Activated CD4-positive, alpha-beta T cell treated with anti-CD3 and anti-CD28 coated beads, Interleukin-10, Interleukin-2, amounts not matched to agents 100 ng/mL and 50 ng/mL, durations not matched to agents 16 hours and 8 hours (primary cell): Measurements from ENCODE around the gene CDC7.
"Not testable (repeated sequence)": the region's sequence is repeated elsewhere in the genome, so short reads cannot be mapped to it uniquely, and the experiment has no call there.

Experiments
- DNase-seq: peaks from one replicate; pipeline ENCODE4 v3.0.0-alpha.2; 2020

Gene CDC7

DNA sequence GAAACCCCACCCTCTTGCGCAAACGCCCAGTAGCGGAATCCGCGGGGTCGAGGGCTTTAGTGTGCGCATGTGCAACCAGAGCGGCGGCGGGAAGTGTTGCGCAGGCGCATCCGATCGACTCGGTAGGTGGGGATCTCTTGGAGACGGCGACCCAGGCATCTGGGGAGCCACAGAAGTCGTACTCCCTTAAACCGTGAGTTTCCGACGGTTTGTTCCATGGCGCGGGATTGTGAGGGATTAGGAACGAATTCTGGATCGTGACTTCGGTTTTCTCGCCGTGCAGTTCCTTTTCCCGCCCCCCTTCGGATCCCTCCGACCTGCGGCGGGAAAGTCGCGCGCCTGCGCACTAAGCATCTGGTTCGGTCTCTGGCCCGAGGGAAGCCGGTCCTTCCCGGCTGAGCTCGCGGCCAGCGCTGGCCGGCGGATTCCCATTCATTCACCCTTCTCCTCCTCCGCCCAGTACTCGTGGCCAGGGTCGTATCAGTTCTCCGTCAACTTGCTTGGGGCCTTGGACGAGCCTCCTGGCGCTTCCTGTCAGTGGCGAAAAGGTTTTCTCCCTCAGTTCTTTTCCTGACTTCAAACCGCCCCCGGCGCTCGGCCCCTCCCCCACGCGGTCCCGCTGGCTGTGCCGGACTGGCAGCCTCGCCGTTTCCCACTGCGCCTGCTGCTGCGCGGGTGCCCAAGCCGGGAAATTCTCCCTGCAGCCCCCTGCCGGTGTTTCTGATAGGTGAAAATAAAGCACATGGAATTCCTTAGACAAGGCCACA lies at the start of gene CDC7:
Gene CDC7 (plus strand): TSS at position 96 of the 767 bp plus-strand sequence. CDS start 866 bp downstream, outside the sequence.
- DNase-seq: peak; percentile 94

DNA sequence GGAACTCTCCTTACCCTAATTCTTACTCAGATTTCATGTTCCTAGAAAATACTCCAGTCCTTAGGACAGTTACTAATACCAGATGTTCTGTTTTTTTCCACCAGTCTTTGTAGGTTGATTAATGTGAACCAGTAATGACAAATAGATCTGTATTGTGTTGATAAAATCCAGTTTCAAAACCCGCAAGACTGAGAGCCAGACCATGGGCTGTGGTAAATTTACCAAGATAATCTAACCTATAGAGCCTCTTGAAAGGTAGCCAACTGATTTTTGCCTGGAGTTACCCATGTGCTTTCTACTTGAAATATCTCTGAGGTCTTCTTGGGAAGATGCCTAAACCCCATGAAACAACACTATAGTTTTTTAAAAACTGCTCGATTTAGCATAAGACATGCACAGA lies 46.5 kb upstream of the CDC7 start:
- DNase-seq: no peak

DNA sequence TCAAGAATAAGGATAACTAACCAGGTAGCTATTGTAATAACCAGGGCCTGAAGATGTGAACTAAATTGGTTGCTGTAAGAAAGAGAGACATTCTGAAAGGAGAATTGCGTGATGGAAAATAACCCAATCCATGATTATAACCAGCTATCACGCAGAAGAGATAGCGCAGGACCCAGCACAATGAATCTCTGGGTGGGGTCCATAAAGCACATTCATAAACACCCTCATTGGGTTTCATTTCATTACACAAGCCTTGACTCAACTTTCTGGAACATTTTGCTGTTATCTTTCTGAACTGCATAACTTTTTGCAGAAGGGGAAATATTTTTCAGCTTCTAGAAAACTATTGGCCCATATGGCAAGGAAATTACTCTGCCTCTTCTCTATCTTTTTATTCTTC lies 45.3 kb upstream of the CDC7 start:
- no peak for DNase-seq

DNA sequence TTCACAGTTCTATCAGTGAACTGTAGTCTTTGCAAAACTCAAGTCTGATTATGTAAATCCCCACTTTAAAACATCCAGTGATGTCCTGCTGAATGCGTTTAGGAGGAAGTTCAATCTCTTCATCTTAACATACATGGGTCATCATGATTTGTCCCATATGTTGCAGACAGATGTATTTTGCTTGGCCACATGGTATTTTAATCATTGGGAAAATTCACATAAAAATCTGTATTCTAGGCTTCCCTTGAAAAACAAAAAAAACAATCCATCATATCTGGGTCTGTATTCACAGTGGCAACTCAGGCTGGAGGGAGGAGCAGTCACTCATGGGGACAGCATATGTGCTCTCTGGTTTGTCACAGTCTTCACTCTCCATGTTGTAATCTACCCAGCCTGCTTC lies 44.8 kb upstream of the CDC7 start:
- DNase-seq: no peak

DNA sequence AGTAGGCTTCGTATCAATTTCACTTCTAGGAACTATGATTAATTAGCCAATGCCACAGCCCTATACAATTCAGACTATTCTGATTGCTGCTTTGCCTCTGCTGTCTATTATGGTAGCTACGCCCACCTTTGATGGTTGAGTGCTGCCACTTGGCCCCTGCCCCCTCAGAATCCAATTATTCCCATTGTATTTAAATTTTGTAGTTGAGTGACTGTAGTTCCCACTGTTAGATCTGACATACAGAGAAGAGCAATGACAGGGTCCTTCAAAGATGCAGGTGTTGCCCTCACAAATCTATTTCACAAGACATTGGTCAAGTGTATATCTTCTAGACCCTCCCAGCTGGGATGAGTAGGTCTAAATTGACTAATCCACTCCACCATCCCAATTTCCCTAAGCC lies 35.3 kb upstream of the CDC7 start:
- DNase-seq: not testable (repeated sequence)

DNA sequence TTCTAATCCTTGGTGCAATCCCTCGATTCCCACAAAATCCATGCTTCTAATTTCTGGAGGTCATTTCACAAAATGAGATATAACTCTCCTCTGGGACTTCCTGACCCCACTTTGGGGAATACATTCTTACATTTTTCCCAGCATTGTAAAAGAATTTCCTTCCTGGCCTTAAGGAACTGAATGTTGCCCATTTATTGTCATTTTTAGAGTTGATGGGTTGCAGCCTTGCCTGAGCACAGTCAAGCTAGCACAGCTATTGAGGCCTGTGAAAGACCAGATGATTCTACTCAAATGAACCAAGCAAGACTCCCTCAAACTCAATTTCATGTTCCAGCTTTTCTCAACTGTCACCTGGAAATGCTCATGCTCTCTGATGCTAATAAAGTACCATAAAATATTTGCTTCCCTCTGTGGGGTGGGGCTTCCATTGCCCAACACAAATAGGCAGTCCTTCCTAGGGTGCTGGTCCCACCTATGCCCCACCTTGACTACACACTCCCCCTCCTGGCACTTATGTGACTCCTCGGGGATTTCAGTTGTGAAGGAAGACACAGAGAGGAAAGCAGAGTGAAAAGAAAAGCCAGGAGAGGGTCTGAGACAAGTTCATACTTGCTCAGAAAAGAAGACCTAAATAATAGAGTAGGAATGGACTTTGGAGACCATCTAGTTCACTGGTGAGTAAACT lies 24.0 kb upstream of the CDC7 start:
- DNase-seq: no peak

DNA sequence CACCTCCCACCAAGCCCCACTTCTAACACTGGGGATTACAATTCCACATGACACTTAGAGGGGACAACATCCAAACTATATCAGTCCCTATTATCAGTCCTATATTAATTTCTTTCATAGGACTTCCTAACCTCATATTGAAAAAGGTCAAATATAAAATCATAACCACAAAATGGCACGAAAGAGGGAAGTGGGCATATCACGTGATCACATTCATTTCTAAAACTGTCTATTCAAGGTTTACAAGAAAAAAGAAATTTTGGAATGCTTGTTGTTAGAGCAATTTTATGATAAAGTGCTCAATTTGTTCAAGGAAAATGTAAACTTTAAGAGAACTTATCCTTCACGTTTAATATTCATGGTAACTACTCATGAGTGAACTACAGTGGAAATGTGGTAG lies 13.2 kb upstream of the CDC7 start:
- no peak for DNase-seq

DNA sequence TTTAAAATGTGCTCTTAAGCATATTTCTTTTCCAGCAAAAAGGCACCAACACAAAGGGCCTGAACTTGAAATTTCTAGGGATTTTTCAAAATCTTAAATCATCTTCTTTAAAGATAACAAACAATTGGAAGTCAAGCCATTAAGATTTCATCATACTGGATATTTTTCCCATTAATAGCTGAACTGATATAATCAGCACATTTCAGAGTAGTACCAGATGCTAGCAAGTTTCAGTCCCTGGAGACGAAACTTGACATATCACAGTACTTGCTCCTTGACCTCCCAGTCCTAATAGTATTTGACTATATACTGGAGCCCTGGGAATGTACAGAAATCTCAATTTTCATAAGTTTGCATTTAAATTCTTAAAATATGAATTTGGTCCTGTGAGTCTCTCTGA lies 10.2 kb upstream of the CDC7 start:
- no peak for DNase-seq

DNA sequence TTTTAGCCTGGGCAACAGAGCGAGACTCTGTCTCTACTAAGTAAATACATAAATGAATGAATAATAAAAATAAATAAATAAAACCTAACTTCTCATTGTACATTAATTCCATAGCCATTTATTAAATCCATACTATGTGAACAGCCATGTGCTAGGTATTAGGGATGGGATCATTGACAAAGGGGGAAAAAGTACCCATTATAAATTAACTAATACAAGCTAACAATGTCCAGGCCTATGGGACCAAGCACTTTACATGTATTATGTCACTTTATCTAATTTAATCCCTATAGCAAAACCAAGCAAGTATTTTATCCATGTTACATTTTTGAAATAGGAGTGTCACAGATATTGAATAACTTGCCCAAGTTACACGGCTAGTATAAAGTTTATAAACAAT lies 2.6 kb upstream of the CDC7 start:
- DNase-seq: no peak

DNA sequence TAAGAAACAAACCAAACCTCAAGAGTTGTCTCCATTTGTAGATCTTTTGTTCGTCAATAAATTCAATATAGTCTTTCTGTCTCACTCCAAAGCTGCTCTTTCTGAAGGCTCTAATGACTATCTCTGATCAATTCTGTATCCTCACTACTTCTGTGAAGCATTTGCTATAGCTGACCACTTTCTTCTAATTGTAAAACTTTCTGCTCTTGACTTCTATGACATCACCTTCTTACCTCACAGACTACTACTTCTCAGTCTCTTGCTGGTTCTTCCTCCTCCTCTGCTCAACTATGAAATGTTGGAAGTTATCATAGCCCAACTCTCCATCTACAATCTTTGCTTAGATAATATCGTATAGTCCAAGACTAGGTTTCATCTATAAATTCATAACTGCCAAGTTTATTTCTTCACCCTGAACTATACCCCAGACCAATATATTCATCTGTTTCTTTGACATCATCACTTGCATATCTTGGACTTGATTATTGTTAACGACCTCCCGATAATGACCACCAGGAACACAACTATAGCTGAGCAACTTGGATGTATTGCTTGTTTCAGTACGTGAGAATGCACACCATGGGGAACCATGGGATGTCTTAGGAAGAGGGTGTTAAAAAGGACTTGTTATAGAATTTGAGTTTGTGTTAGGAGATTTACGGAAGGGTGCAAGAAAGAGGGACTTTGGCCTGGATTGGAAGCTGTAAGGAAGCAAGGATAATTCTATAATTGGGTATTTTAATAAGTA lies 2.0 kb upstream of the CDC7 start:
- DNase-seq: no peak

DNA sequence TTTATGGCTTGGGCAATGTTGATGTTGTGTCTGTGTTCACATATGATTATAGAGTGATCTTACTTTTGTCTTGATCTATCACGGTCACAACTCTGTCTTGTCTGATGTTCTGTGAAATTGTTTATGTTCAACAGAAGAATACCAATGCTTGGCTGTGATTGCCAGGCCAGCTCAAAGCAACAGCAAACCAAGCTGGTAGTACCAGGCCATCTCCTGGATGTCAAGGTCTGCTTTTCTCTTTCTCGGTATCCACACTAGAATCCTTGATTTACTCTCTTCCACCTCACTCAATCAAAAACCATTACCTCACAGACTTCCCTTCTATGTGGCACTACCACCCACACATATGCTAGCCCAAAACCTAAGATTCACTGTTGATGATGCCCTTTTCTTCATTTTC lies 1.3 kb upstream of the CDC7 start:
- no peak for DNase-seq

DNA sequence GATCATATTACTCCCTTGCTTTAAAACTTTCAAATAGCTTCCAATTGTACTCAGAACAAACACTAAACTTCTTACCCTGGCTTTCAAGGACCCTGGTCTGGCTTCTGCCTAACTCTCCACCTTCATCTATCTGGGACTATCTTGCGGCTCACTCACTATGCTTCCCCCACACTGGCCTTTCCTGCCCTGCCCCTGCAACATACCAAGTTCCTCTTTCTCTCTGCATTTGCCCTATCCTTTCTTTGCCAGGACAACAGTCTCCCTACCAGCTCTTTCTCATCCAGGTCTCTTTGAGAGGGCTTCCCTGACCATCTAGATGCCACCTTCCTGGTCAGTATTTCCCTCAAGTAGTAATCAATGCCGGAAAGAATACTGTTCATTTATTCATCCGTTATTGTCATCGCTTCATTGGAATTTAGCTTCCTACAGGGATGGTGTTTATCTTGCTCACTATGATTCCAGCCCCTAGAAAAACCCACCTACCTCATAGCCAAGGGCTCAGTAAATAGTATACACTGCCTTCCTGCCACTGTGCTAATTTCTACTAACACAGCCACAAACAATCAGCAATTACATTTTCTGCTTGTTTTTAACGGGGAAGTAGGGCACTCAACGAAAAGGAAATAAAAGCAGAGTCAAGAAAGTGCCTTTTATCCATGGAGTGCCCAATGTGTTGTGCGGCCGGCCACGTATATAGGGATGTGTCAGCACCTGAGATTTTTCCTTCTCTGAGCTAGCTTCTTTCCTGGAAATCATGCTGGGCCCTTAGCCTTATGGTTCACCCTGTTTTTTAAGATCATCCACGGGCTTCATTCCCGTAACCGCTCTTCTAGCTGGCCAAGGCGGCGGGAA lies 521 bp upstream of the CDC7 start:
- DNase-seq: no peak

DNA sequence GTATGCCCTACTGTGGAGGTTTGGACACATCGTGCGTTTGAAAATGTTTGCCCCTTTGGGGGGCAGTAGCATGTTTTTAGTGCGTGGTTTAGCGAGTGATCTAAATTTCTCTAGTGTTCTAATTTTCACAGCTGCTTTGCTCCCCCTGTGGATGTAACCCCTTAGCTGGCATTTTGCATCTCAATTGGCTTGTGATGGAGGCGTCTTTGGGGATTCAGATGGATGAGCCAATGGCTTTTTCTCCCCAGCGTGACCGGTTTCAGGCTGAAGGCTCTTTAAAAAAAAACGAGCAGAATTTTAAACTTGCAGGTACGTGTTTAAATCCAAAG lies 836 bp downstream of the CDC7 start:
- peak; percentile 60 for DNase-seq

DNA sequence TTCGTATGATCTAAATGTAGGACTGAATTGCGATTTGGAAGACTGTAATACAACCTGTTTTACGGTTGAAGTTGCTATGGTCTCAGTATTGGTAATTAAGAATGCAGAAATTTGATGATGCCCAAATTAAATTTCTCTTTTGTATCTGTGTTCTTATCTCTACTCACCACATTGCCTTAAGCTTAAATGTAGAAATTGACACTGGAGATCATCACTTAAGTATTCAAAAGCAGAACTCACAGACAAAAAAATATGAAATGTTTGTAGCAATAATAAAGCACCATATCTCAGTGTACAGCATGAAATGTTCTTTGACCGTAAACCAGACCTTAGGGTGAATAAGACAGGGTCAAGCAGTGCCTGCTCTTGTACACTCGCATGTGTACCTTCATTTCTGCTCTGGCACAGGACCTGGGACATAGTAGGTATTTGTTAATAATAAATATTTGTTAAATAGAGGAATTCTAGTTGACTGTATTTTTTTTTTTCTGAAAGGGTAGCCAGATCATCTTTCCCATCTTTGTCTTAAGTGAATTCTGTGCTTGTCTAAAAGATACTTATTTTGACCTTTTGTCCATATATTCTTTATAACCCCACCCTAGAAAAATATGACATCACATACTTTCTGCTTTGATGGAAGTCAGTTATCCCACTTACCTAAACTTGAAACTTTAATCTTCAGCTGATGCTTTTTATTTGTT lies 1.5 kb downstream of the CDC7 start:
- no peak for DNase-seq

DNA sequence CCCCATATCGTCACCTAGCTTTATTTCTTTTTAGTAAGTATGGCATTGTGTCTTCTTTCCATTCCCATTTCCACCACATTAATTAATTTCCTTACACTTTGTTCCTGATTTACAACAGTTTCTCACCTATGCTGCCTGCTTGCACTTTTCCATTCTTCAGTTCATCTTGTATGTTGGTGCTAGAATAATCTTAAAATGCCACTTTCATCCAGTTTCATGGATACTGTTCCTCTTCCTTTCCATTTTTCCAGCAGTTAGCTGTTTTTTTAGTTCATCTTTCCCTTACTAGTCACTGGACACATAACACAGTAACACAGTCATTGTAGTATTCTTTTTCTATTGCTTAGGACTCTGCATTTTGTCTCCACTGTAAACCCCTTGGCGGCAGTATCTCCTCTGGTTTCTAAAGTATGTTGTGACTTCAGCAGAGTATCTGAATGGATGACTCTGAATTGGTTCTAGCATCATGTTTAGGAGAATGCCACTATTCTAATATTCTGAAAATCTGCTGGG lies 2.1 kb downstream of the CDC7 start:
- DNase-seq: peak; percentile 63

DNA sequence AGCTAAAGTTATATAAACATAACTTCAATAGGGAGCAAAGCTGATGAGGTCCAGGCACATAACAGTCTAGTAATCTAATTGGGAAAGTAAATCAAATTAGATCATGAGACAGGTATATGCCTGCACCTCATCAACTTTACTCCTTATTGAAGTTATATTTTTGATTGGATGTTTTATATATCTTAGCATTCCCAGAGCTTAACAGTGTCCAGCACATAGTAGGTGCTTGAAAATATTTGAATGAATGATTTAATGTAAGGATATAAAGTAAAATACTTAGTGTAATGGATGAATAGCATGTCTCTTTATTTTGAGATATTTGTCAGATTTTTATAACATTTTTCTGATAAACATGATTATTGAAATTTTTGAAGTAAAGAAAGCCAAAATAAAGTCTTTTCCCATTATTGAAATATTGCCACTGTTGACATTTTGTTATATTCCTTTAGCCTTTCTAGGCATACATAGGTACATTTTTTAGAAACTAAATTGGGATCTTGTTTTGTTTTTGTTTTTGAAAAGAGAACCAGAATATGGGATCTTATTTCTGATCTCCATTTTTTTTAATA lies 2.8 kb downstream of the CDC7 start:
- DNase-seq: no peak

DNA sequence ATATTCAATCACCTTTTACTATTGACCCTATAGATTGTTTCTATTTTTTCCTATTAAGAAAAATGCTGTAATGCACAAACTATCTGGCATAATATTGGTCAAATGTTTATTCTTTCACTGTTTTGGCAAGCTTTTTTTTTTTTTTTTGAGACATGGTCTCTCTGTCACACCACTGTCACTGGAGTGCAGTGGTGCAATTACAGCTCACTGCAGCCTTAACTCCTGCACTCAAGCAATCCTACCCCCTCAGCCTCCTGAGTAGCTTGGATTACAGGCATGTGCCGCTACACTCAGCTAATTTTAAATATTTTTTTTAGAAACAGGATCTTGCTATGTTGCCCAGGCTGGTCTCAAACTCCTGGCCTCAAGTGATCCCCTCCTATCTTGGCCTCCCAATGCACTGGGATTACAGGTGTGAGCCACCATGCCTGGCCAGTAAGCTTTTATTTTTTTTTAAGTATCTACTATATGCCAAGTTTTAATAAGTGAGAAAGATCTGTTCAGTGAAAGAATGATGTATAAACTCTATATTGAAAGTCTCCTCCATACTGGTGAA lies 3.4 kb downstream of the CDC7 start:
- DNase-seq: no peak

DNA sequence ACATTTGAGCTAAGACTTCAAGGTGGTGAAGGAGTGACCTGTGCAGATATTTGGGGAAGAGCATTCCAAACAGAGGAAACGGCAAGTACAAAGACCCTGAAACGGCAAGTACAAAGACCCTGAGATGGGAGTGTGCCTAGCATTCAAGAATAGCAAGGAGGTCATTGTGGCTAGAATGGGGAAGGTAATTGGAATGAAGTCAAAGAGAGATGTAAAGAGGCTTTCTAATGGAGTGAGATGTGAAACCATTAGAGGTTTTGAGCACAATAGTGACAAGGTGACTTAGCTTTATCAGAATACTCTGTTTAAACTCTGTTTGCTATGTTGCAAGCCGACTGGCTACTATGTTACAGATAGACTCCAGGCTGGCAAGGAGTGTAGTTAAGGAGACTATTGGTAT lies 4.4 kb downstream of the CDC7 start:
- DNase-seq: no peak

DNA sequence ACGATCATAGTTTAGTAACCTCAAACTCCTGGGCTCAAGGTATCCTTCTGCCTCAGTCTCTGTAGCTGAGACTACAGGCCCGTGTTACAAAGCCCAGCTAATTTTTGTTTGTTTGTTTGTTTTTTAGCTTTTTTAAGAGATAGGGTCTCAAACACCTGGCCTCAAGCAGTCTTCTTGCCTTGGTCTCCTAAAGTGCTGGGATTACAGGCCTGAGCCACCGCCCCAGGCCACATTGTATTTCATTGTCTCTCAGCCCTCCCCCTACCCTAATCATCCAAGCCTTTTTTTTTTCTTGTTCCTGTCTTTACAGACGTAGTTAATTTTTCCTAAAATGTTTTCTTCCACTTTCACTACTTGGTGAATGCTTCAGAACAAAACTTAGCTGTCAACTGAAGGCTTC lies 5.4 kb downstream of the CDC7 start:
- no peak for DNase-seq

DNA sequence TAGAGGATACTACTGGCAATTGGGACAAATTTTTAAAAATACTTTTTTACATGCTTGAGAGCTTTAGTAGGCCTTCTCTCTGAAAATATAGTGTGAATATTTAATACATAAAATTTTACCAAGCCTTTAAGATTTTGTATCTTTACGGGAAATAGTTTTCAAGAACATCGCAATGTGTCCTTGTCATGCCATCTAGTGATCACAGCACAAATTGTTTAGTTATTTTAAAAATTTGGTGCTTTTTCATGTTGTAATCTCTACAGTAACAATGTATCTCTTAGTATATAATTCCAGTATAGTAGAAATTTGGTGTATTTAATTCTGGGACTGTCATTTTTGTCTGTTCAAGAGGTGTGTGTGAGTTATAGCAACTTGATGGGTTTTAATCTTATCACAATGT lies 6.7 kb downstream of the CDC7 start:
- no peak for DNase-seq

DNA sequence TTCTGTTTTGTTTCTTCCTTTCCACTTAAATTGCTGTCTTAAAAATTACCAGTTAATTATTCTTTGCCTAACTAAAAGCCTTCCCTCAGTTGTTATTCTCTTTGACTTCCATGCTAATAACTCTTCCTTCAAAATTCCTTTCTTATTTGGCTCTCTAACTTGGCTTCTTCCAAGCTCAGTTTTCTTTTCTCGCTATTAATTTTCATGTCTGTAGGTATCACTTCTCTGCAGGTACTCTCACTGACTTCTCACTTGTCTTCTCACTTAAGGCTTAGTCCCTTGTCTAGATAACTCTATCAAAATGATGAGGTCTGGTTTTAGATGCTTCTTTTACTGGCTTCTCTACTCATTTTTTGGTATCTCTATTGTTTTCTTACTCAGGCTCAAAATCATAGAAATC lies 10.1 kb downstream of the CDC7 start:
- no peak for DNase-seq

DNA sequence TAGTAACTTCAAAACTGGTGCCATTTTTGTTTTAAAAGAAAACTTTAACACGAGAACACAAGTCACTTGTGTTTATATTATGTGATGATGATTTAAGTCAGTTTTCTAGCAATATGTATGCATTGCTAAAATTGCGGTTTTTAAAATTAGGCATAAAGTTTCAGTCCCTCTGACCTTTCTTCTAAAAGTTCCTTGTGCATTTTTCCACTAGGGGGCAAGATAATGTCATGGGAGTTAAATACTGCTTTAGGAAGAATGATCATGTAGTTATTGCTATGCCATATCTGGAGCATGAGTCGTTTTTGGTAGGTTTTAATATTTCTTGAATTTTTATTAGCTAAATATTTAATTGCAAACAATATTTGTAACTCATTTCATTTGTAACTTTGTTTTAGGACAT lies 10.7 kb downstream of the CDC7 start:
- DNase-seq: peak; percentile 58
